Psoas muscle (tissue), 8 donors: ENCODE results near the gene ARID4B. TPM values are rescaled to one million over a fixed set of nuclear protein-coding genes. Genes with fewer than 3 reads are reported as not detected.

Experiments
- ATAC-seq, 4 donors: fragments of 200-7000 bp; cut with Tn5 transposase; one replicate each; pipeline ENCODE4 v1.9.1; 2020; ENCODE audit warnings: moderate library complexity in 3 of 4, mild to moderate bottlenecking in 2 of 4
- DNase-seq, 2 donors: peaks; one replicate each; pipeline ENCODE4 v3.0.0-alpha.2; 2020
- H3K27ac ChIP-seq: fragments of 200-600 bp; one replicate; pipeline ENCODE4 v1.8.0; 2022
- H3K27me3 ChIP-seq, 3 donors: fragments of 200-600 bp in 1 of 3; one replicate each; pipeline versions ENCODE4 v1.6.1 to v1.8.0; 2013 to 2022; ENCODE audit warnings: low read length in 2 of 3, mild to moderate bottlenecking in 2 of 3, moderate library complexity in 1 of 3; ENCODE audit not compliant: insufficient read depth in 3 of 3
- H3K36me3 ChIP-seq, 2 donors: fragments of 200-600 bp in 1 of 2; one replicate each; pipeline versions ENCODE4 v1.6.1 to v1.8.0; 2013 to 2022; ENCODE audit warnings: low read depth in 1 of 2, mild to moderate bottlenecking in 1 of 2, moderate library complexity in 1 of 2; ENCODE audit not compliant: insufficient read depth in 1 of 2
- H3K4me1 ChIP-seq: fragments of 200-600 bp; one replicate; pipeline ENCODE4 v1.8.0; 2022
- H3K4me3 ChIP-seq: fragments of 200-600 bp; one replicate; pipeline ENCODE4 v1.8.0; 2022; ENCODE audit warnings: mild to moderate bottlenecking
- H3K9me3 ChIP-seq: fragments of 200-600 bp; one replicate; pipeline ENCODE4 v1.8.0; 2022
- CTCF ChIP-seq: fragments of 200-600 bp; IDR thresholded peaks from one replicate; pipeline ENCODE4 v1.8.0; 2022; ENCODE audit warnings: antibody characterized with exemption
- WGBS, 3 donors: extraction: QIAGEN DNeasy Blood & Tissue Kit; methylation state at CpG; one replicate each; pipeline versions ENCODE4 v1.1.6 to v1.1.7; 2013; 5-methylcytosine and 5-hydroxymethylcytosine counted together
- intact Hi-C, 2 donors: fragments of 100-400 bp; cut with DNase I; formaldehyde crosslinking; loops; one replicate each; pipeline versions ENCODE4 v1.11.0 to v1.14.2; 2022
- polyA plus RNA-seq, 3 donors: library from polyadenylated mRNA; stranded (reverse); fragments of 200-250 nt; gene quantifications; one replicate each; pipeline ENCODE4 v1.2.3, GENCODE V29; 2013
- total RNA-seq, 4 donors: library from RNA; stranded (reverse); fragmentation: NEBNext Ultra II Directional in 2 of 4; extraction: Animal tissue kit (Norgen Biotek cat#: 25700) in 2 of 4; gene quantifications; one replicate each; pipeline versions ENCODE4 v1.2.1 to v1.2.4, GENCODE V29; 2021 to 2023
- donor health status: healthy with polysubstance abuse.
- donor health status: DM: no; HTN: no; CAD: no; lungs with moderate emphysema.
- donor health status: Bipolar disorder and iron deficiency.
- donor health status: healthy.
- donor health status: DM: yes; HTN: yes; CAD: no.
- donor health status: DM: no; HTN: no; CAD: no.
- donor health status: DM: no; HTN: no; CAD: no.
- donor health status: DM: yes; HTN: yes; CAD: no.

Gene ARID4B
- total and polyA plus RNA-seq, 7 donors: 2.9 to 16.0 (median 13.7) TPM

GRCh38 chr1:235157150-235157549, 170.8 kb downstream of the ARID4B start:
- Histone ChIP-seq H3K4me1 (peaks cover 7% of the 10 kb centered on the region), H3K27ac (no peak overlapping the region), H3K4me3 (no peak overlapping the region), H3K9me3 (no peaks in the 10 kb centered on the region), H3K27me3 (no peaks in the 10 kb centered on the region), H3K36me3 (peaks cover 11 to 77% of the 10 kb centered on the region in 2 donors)
- intact Hi-C loops: no loop called here
- no peak for TF ChIP-seq CTCF
- 93 to 96% (median 95%) methylated on average over 4 of the region's 4 CpGs for WGBS, 3 donors
- ATAC-seq (no peak), DNase-seq (no peak)

GRCh38 chr1:235156740-235157139, 171.2 kb downstream of the ARID4B start:
- Histone ChIP-seq H3K4me1 (peaks cover 7% of the 10 kb centered on the region), H3K27me3 (no peaks in the 10 kb centered on the region), H3K9me3 (no peaks in the 10 kb centered on the region), H3K27ac (no peak overlapping the region), H3K36me3 (peaks cover 11 to 81% of the 10 kb centered on the region in 2 donors), H3K4me3 (no peak overlapping the region)
- no peak for ATAC-seq
- DNase-seq: no peak
- WGBS, 3 donors: 87 to 89% (median 88%) methylated on average over 4 of the region's 4 CpGs
- TF ChIP-seq CTCF: no peak
- intact Hi-C loops: no loop called here

- Histone ChIP-seq H3K4me3 (no peak overlapping the region), H3K9me3 (no peaks in the 10 kb centered on the region), H3K36me3 (peaks cover 11 to 86% of the 10 kb centered on the region in 2 donors), H3K4me1 (peaks cover 7% of the 10 kb centered on the region), H3K27me3 (no peaks in the 10 kb centered on the region), H3K27ac (no peak overlapping the region)
- 93 to 96% (median 96%) methylated on average over 3 of the region's 3 CpGs for WGBS, 3 donors
- no peak for TF ChIP-seq CTCF
- DNase-seq: no peak
- ATAC-seq: no peak
- intact Hi-C loops: no loop called here
Observed at GRCh38 chr1:235156265-235156664, 171.7 kb downstream of the ARID4B start.

- no peak for TF ChIP-seq CTCF
- no peak overlapping the region for H3K27ac ChIP-seq
- DNase-seq: no peak
- no peaks in the 10 kb centered on the region for H3K27me3 ChIP-seq
- no peaks in the 10 kb centered on the region for H3K9me3 ChIP-seq
- no peak for ATAC-seq
- intact Hi-C loops: no loop called here
- H3K4me3 ChIP-seq: no peak overlapping the region
- no peaks in the 10 kb centered on the region for H3K4me1 ChIP-seq
- H3K36me3 ChIP-seq: peaks cover 9 to 100% of the 10 kb centered on the region in 2 donors
Observed at GRCh38 chr1:235152235-235152634, 175.7 kb downstream of the ARID4B start.

- H3K36me3 ChIP-seq: peaks cover under 1 to 100% of the 10 kb centered on the region in 2 donors
- WGBS, 3 donors: 86 to 95% (median 95%) methylated on average over 2 of the region's 2 CpGs
- intact Hi-C loops: no loop called here
Observed at GRCh38 chr1:235151033-235151432, 176.9 kb downstream of the ARID4B start.

More at GRCh38 chr1:235151033-235151432, 176.9 kb downstream of the ARID4B start:
- Histone ChIP-seq H3K4me1 (no peaks in the 10 kb centered on the region), H3K27me3 (no peaks in the 10 kb centered on the region), H3K9me3 (no peaks in the 10 kb centered on the region), H3K4me3 (no peak overlapping the region), H3K27ac (no peak overlapping the region)
- no peak for TF ChIP-seq CTCF
- DNase-seq (no peak), ATAC-seq (no peak)
